GM18519 (cell line): ENCODE results near the gene KLK15.
"Not testable (repeated sequence)": the region's sequence is repeated elsewhere in the genome, so short reads cannot be mapped to it uniquely, and the experiment has no call there.

Experiments
- ATAC-seq: cut with Tn5 transposase; IDR thresholded peaks from one replicate; pipeline ENCODE4 v1.9.1; 2021; ENCODE audit warnings: mild to moderate bottlenecking, moderate library complexity; ENCODE audit not compliant: unreplicated experiment, low FRiP score

KLK15 gene

DNA sequence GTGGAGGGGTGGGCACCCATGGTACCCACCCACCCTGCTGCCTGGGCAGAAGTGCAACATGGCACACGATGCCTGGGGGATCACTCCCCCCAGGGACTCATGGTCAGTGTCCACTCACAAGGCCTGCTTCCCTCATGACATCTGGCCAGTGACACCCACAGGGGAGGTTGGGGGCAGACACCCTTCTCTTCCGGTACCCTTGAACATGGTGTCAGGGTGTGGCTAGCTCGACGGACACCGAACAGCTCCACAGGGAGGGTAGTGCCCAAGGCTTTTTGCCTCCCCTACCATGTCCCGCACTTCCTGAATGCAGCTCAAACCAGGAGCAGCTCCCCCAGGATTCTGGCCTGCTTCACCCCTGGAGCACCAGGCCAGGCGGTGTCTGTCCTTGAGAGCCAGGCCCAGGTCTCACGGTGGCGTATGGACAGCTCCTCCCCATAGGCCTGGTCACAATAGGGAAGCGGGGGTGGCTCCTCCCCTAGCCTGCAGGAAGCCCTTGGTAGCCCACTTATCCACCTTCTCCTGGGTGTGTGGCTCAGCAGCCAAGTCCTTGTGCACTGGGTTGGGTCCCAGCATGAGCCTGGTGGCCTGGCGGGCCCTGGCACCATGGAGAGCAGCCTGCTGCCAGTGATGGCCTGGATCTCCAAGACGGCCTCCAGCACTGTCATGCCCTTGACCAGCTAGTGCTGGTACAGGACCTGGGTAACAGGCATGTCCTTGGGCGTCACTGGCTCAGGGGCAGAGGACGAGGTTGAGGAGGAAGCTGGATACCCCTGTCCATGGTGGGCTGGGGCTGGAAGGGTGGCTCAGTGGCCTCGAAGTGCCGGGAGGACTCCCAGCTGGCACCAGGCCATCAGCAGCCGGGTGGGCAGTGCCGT is 35.4 kb downstream of the KLK15 start:
- ATAC-seq, result no peak

- ATAC-seq, result no peak
Observed at GRCh38 chr19:50797429-50797780, 36.0 kb downstream of the KLK15 start.

GRCh38 chr19:50796634-50797428 is 36.5 kb downstream of the KLK15 start:
- ATAC-seq, result no peak

DNA sequence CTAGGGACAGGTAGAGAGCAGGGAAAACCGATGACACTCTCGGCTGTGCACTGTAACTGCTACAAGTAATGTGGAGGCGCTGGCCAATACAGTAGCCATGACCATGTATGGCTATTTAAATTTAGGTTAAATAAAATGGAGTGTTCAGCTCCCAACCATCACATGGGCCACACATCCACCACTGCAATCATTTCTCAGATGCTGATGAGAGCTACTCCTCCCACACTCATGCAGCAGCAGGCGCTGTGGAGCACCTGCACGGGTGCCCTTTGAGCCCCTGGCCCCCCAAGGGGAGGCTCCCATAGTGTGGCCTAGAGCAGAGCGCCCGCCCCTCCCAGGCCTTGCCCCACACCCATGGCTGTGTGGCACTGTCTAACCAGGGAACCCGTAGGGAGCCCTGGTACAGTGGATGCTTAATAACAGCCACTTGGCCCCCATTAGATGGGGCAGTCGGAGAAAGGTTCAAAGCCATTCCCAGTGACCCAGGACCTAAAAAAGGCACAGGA is 37.2 kb downstream of the KLK15 start:
- no peak for ATAC-seq

- ATAC-seq, result no peak
Observed at GRCh38 chr19:50795664-50796073, 37.7 kb downstream of the KLK15 start.

- ATAC-seq, result no peak
Observed at GRCh38 chr19:50794876-50795663, 38.3 kb downstream of the KLK15 start.

DNA sequence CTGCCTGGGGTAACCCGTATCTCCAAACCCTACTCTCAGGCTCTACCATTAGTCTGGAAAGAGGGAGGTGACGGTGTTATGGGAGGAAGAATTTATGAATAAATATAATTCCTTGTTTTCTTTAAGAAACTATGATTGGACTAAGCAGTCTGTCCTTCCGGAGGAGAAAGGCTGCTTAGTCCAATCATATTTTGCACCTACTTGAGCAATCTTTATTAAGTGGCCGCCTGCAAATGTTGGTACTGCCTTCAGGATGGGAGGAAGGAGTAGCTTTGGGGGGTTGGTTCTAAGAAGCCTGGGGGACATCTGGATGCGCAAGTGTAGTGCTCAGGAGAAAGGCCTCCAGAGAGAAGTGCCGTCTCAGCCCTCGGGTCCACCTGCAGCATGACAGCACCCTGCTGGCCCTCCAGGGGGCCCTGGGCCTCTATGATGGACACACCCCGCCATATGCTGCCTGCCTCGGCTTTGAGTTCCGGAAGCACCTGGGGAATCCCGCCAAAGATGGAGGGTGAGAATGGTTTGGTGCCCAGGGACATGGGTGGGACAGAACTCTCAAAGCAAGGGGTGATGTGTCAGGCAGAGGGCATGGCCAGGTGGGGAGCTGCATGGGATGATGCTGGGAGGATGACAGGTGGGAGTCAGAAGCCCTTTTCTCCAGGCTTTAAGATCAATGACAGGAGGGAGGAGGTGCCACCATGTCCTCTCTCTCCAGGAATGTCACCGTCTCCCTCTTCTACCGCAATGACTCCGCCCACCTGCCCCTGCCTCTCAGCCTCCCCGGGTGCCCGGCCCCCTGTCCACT is 39.1 kb downstream of the KLK15 start:
- no peak for ATAC-seq

GRCh38 chr19:50793558-50794065 is 39.8 kb downstream of the KLK15 start:
- ATAC-seq, result no peak

GRCh38 chr19:50792272-50793250 is 40.8 kb downstream of the KLK15 start:
- no peak for ATAC-seq

GRCh38 chr19:50791594-50792271 is 41.6 kb downstream of the KLK15 start:
- ATAC-seq, result no peak

- ATAC-seq, result no peak
Observed at GRCh38 chr19:50790922-50791467, 42.4 kb downstream of the KLK15 start.

DNA sequence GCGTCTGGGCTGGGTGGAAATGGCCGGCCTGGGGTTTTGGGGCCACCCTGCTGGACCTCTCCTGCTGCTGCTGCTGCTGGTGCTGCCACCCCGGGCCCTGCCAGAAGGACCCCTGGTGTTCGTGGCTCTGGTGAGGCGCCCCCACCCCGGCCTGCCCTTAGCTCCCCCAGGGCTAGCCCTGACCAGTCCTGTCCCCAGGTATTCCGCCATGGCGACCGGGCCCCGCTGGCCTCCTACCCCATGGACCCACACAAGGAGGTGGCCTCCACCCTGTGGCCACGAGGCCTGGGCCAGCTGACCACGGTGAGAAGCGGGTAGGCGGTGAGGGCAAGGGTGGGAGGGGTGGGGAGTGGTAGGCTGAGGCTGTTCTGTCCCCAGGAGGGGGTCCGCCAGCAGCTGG is 43.0 kb downstream of the KLK15 start, which contains the start of gene ACP4:
Gene ACP4 (plus strand): TSS at position 20 of the 400 bp plus-strand sequence. CDS start 0 bp downstream, at position 20.
- ATAC-seq, result no peak

DNA sequence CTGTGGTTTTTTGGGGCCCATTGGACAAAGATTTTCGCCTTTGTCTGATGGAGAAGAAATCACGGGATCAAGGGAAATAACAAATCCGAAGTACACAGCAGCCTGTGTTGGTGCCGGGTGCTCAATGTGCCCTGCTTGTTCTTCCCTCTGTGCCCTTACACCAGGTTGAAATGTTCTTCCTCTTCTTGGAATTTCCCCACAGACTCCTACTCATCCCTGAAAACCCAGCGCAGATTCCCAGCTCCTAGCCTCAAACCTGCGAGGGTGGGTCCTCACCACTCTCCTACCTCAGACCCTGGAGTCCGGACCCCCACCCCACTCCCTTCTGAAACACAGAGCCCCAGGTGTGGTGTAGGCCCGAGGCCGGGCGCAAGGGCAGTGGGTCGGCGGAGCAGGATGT is 48.0 kb downstream of the KLK15 start:
- ATAC-seq, result no peak

DNA sequence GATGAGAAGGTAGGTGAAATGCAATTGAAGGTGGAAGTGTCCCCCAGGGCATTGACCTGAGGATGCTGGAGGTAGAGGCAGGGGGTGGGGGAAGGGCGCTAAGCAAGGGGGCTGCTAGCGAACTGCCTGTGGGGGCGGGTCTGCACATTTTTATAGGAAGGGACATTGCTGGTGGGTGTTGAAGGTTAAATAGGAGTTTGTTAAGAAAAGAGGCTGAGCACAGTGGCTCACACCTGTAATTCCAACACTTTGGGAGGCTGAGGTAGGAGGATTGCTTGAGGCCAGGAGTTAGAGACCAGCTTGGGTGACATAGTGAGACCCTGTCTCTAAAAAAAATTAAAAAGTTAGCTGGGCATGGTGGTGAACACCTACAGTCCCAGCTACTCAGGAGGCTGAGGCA is 48.7 kb downstream of the KLK15 start:
- no peak for ATAC-seq

DNA sequence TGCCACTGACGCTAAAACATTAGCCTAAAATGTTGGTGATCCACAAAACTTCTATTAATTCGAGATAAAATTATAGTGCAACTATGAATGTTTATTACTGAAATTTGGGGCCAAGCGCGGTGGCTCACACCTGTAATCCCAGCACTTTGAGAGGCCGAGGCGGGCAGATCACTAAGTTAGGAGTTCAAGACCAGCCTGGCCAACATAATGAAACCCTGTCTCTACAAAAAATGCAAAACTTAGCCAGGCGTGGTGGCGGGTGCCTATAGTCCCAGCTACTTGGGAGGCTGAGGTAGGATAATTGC is 49.6 kb downstream of the KLK15 start:
- ATAC-seq, result not testable (repeated sequence)

DNA sequence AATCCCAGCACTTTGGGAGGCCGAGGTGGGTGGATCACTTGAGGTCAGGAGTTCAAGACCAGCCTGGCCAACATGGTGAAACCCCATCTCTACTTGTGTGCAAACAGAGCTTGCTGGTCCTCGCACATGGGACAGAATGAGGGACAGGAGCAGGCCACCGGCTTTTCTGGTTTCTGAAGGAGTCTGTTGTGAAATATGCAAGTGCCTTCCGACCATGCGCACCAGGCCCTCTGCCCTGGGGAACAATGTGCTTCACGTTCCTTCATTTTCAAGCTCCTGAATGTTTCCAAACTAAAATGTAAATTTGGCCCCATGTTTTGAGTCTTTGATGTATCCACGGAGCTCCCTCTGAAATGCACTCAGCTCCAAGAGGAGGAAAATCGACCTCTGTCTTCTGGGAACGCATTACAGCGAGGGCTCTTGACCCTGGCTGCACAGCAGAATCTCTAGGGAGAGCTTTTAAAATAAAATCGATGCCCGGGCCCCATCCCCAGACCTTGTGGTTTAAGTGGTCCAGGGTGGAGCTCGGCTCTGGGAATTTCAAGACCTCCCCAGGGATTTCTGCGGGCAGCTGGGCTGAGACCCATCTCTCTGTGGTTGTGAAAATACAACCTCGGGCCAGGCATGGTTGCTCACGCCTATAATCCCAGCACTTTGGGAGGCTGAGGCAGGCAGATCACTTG is 52.5 kb downstream of the KLK15 start:
- ATAC-seq, result no peak
